ENCODE data around the gene RSAD2. TPM values are rescaled to one million over a fixed set of nuclear protein-coding genes. Genes with fewer than 3 reads are reported as not detected.

RSAD2 gene
- total and polyA plus RNA-seq, 2 of the 4 experiments (the other 2 are of a cell fraction), result not detected

GRCh38 chr2:6929196-6929819, 51.7 kb downstream of the RSAD2 start:
- BruUV-seq (replicated peaks), result no TSS peak
- H4K20me1 ChIP-seq (ENCODE audit: insufficient read depth, low read length), result no peaks in the 10 kb centered on the region
- no peak overlapping the region for H2AFZ ChIP-seq (replicated peaks; ENCODE audit: low read length, poor library complexity)
- H4K5ac ChIP-seq (ENCODE audit: low read depth, low read length), result no peak overlapping the region
- ATAC-seq (ENCODE audit: low read depth) (no peak), DNase-seq (no peak)
- TF ChIP-seq BHLHE40 (IDR thresholded peaks at IDR 0.05; ENCODE audit: low read depth, low read length) (no peak), CEBPB (IDR thresholded peaks at IDR 0.05; ENCODE audit: low read depth, low read length) (peak; percentile 38; the same call in 1 of the 2 replicates), CHD1 (IDR thresholded peaks at IDR 0.05; ENCODE audit: low read depth, low read length) (no peak), ELK1 (IDR thresholded peaks at IDR 0.05; ENCODE audit: borderline replicate concordance, low read depth, low read length) (no peak), MAZ (IDR thresholded peaks at IDR 0.05; ENCODE audit: borderline replicate concordance, low read depth, low read length) (no peak)
- no peak overlapping the region for H2BK15ac ChIP-seq (ENCODE audit: low read depth, low read length)
- no peak overlapping the region for H3K27ac ChIP-seq (ENCODE audit: insufficient read depth, low read length)
- no peaks in the 10 kb centered on the region for H3K4me1 ChIP-seq (ENCODE audit: control insufficient read depth, insufficient read depth, low read length)
- no peak overlapping the region for H2BK120ac ChIP-seq (ENCODE audit: low read depth, low read length)
- H2AK5ac ChIP-seq (ENCODE audit: low read depth, low read length), result no peak overlapping the region
- no peak overlapping the region for H3K4ac ChIP-seq (ENCODE audit: low read depth, low read length)
- H3K4me3 ChIP-seq (ENCODE audit: insufficient read depth, low read depth, low read length), result no peak overlapping the region
- H3K36me3 ChIP-seq (ENCODE audit: control insufficient read depth, insufficient read depth, low read length), result no peaks in the 10 kb centered on the region
- in situ Hi-C loops (cut with MboI; ENCODE audit: low sequenced_read_pairs), result no loop called here
- H2BK5ac ChIP-seq (ENCODE audit: low read depth, low read length, poor library complexity, severe bottlenecking), result no peak overlapping the region
- H3K14ac ChIP-seq (replicated peaks; ENCODE audit: low read depth, low read length), result no peak overlapping the region
- no peak overlapping the region for H4K8ac ChIP-seq (ENCODE audit: low read depth in 2 of 2, low read length in 2 of 2)
- POLR2A ChIA-PET (ENCODE audit: unreplicated experiment), result no interaction called here
- H2BK20ac ChIP-seq (ENCODE audit: low read depth, low read length), result no peak overlapping the region
- H3K27me3 ChIP-seq (ENCODE audit: control insufficient read depth, insufficient read depth, low read length), result no peaks in the 10 kb centered on the region; the same call in 1 of the 2 replicates
- no peaks in the 10 kb centered on the region for H3K79me1 ChIP-seq (ENCODE audit: low read depth in 1 of 2, low read length in 2 of 2)
- H3K9ac ChIP-seq (ENCODE audit: low read depth, low read length), result no peak overlapping the region
- H4K91ac ChIP-seq (ENCODE audit: insufficient read depth, low read depth, low read length), result no peak overlapping the region
- H3K56ac ChIP-seq (ENCODE audit: extremely low read depth, insufficient read depth, low read length), result no peak overlapping the region
- no peak overlapping the region for H3K23ac ChIP-seq (ENCODE audit: low read depth, low read length)
- H2AK9ac ChIP-seq (replicated peaks; ENCODE audit: low read depth, low read length, poor library complexity), result no peak overlapping the region
- WGBS, 2 experiments (ENCODE audit: extremely low coverage in 2 of 2, insufficient read length in 1 of 2), result no CpG with 5 or more reads among the region's 6 CpGs
- dilution Hi-C loops (cut with HindIII; ENCODE audit: low sequenced_read_pairs, unreplicated experiment), result no loop called here
- no peak overlapping the region for H3K4me2 ChIP-seq (ENCODE audit: low read depth, low read length)
- no peaks in the 10 kb centered on the region for H3K9me3 ChIP-seq (ENCODE audit: control insufficient read depth, insufficient read depth, low read length)
- H3K9me1 ChIP-seq (ENCODE audit: insufficient read depth, low read length), result no peaks in the 10 kb centered on the region
- intact Hi-C loops (cut with micrococcal nuclease), result no loop called here
- CTCF ChIA-PET, result no interaction called here
- no peak overlapping the region for H3K18ac ChIP-seq (ENCODE audit: low read depth, low read length)

Measured in IMR-90 (cell line).